ENCODE measurements around the gene ESRRB.

GRCh38 chr14:76456200-76456599 lies 80.3 kb downstream of the ESRRB start:
- TF ChIP-seq, protein P1, sequence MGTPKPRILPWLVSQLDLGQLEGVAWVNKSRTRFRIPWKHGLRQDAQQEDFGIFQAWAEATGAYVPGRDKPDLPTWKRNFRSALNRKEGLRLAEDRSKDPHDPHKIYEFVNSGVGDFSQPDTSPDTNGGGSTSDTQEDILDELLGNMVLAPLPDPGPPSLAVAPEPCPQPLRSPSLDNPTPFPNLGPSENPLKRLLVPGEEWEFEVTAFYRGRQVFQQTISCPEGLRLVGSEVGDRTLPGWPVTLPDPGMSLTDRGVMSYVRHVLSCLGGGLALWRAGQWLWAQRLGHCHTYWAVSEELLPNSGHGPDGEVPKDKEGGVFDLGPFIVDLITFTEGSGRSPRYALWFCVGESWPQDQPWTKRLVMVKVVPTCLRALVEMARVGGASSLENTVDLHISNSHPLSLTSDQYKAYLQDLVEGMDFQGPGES (IDR thresholded peaks at IDR 0.05; ENCODE audit: low read depth, low read length), result no peak
- TF ChIP-seq, protein P2, sequence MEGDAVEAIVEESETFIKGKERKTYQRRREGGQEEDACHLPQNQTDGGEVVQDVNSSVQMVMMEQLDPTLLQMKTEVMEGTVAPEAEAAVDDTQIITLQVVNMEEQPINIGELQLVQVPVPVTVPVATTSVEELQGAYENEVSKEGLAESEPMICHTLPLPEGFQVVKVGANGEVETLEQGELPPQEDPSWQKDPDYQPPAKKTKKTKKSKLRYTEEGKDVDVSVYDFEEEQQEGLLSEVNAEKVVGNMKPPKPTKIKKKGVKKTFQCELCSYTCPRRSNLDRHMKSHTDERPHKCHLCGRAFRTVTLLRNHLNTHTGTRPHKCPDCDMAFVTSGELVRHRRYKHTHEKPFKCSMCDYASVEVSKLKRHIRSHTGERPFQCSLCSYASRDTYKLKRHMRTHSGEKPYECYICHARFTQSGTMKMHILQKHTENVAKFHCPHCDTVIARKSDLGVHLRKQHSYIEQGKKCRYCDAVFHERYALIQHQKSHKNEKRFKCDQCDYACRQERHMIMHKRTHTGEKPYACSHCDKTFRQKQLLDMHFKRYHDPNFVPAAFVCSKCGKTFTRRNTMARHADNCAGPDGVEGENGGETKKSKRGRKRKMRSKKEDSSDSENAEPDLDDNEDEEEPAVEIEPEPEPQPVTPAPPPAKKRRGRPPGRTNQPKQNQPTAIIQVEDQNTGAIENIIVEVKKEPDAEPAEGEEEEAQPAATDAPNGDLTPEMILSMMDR (IDR thresholded peaks at IDR 0.05), result peak; percentile 61
- TF ChIP-seq MAX (IDR thresholded peaks at IDR 0.05; ENCODE audit: low read depth) (no peak), POLR2AphosphoS5 (IDR thresholded peaks at IDR 0.05; ENCODE audit: low read depth, low read length) (no peak), EP300 (IDR thresholded peaks at IDR 0.05; ENCODE audit: borderline replicate concordance in 1 of 2, low read depth in 1 of 2, low read length in 1 of 2) (no peak), SMC3 (IDR thresholded peaks at IDR 0.05; ENCODE audit: low read depth, low read length) (peak; percentile 54; the same call in 1 of the 2 replicates), YY1 (IDR thresholded peaks at IDR 0.05; ENCODE audit: low read depth) (no peak)
- TF ChIP-seq, protein P3, sequence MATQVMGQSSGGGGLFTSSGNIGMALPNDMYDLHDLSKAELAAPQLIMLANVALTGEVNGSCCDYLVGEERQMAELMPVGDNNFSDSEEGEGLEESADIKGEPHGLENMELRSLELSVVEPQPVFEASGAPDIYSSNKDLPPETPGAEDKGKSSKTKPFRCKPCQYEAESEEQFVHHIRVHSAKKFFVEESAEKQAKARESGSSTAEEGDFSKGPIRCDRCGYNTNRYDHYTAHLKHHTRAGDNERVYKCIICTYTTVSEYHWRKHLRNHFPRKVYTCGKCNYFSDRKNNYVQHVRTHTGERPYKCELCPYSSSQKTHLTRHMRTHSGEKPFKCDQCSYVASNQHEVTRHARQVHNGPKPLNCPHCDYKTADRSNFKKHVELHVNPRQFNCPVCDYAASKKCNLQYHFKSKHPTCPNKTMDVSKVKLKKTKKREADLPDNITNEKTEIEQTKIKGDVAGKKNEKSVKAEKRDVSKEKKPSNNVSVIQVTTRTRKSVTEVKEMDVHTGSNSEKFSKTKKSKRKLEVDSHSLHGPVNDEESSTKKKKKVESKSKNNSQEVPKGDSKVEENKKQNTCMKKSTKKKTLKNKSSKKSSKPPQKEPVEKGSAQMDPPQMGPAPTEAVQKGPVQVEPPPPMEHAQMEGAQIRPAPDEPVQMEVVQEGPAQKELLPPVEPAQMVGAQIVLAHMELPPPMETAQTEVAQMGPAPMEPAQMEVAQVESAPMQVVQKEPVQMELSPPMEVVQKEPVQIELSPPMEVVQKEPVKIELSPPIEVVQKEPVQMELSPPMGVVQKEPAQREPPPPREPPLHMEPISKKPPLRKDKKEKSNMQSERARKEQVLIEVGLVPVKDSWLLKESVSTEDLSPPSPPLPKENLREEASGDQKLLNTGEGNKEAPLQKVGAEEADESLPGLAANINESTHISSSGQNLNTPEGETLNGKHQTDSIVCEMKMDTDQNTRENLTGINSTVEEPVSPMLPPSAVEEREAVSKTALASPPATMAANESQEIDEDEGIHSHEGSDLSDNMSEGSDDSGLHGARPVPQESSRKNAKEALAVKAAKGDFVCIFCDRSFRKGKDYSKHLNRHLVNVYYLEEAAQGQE (IDR thresholded peaks at IDR 0.05; ENCODE audit: low read depth, low read length), result no peak
